Stimulated activated CD4-positive, alpha-beta T cell treated with anti-CD3 and anti-CD28 coated beads, Interleukin-4, amount 100 ng/mL, for 4 hours (primary cell): ENCODE measurements around the gene EIF4E.
"Not testable (repeated sequence)": the region's sequence is repeated elsewhere in the genome, so short reads cannot be mapped to it uniquely, and the experiment has no call there.

Source experiments
- DNase-seq, 2 experiments: peaks; one replicate each; pipeline ENCODE4 v3.0.0-alpha.2; 2020

EIF4E gene

DNA sequence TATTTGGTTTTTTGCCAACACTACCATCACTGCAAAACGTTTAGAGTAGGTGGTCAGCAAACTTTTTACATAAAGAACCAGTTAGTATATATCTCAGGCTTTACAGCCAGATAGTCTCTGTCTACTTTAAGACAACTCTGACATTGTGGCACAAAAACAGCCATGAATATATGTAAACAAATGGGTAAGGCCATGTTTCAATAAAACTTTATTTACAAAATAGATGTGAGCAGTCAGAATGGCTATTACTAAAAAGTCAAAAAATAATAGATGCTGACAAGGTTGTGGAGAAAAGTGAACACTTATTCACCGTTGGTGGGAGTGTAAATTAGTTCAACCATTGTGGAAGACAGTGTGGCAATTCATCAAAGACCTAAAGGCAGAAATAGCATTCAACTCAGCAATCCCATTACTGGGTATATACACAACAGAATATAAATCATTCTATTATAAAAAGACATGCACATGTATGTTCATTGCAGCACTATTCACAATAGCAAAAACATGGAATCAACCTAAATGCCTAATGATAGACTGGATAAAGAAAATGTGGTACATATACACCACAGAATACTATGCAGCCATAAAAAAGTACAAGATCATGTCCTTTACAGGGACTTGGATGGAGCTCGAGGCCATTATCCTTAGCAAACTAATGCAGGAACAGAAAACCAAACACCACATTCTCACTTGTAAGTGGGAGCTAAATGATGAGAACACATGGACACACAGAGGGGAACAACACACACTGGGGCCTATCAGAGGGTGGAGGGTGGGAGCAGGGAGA lies 56.6 kb downstream of the EIF4E start:
- not testable (repeated sequence) for DNase-seq

DNA sequence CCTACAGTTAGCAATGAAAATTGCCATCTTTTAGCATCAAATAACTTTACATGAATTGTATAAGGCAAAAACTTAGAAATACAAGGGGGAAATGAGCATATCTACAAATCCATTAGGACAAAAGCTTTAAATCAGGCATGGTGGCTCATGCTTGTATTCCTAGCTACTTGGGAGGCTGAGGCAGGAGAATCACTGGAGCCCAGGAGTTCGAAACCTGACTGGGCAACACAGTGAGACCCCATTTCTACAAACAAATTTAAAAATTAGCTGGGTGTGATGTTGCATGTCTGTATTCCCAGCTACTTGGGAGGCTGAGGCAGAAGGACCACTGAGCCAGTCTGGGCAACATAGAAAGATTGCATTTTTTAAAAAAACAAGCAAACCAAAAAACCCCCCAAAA lies 61.3 kb downstream of the EIF4E start:
- no peak for DNase-seq

DNA sequence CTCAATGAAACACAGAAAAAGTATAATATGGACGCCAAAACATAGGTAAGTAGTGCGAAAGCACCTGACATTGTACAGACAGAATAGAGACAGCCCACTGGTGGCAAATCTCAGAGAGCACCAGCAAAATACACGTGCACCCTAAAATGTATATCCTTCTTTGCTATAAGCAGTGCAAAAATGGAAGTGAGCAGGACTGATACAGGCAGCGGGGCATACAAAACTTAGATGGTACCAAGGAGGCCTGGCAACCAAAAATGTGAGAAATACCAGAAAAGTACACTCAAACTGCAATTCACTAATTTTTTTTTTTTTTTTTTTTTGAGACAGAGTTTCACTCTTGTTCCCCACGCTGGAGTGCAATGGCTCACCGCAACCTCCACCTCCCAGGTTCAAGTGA lies 63.9 kb downstream of the EIF4E start:
- DNase-seq, result no peak

DNA sequence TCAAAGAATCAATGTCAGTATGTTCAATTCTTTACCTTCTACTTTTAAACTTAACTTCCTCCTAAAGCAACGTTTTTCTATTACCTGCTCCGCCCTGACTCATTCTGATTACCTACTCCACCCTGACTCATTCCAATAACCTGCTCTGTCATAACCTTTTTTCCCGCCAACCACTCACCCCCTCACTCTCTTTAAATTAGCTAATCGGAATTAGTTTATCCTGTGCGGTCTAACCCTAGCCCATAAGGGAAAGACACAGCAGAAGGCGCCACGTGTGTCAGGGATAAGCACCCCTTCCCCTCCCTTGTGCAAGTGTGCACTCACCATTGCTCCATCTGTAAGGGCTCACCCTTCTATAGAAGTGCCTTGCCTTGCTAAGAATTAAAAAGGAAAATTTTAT lies 64.4 kb downstream of the EIF4E start:
- DNase-seq, result peak; percentile 1 to 2

DNA sequence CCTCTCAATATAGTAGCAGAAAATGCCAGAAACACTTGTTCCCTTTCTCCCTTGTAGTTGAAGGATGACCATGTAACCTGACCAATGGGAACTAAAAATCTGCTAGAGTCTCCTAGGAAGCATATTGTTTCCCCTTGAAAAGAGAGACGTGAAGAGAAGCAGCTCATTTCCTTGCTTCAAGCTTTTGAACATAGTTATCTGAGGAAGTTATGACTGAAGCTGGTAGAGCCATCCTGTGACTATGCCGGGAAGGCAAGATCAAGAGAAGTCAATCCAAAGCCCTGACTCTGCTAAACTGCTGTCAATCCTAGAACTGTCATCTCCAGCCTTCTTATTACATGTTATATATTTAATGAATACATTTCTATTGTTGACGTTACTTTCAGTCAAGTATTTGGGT lies 66.6 kb downstream of the EIF4E start:
- DNase-seq, result no peak

DNA sequence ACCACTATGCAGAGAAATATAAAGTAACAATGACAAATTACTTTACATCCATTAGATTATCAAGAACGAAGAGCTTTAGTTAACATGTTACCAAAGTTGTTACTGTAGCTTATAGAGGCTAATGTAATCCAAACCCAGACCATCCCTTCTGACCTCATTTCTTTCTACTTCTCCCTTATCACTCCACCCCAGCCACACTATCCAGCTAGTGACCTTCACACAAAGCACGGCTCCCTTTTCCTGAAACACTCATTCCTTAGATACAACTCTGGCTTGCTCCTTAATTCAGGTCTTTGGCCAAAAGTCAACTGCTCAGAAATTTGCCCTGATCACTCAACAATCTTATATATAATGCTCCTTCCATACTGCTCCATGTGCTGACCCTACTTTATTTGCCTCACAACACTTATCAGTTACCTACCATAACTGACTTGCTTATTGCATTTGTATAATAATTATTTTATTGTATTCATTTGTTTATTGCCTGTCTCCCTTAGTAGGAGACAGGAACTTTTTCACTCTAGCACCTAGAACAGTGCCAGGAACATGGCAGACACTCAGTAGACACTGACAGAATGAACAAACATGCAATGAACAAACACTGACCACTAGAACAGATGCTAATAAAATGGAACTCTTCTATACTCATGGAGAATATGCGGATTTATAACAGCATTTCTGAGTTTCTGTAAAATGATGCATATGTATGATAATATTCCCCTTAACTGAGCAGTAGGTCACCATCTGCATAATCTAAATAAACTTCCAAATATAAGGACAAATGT lies 67.6 kb downstream of the EIF4E start:
- no peak for DNase-seq

DNA sequence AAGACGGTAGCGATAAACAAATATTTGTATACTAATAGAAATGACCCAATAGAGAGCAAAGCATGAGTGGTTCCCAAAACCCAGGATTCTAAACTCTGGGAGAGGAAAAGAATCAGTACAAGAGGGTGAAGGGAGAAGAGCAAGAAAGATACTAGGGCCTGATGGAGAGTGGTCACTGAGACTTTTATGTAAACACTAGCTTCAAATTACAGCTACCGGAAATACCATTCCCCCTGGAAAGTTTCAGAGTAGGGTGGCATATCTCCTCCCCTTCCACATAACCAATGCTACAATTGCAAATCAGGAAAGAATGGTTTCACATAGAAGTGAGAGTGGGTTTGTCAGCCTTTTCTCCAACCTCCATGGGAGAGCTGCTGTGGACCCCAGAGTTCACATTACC lies 77.1 kb downstream of the EIF4E start:
- no peak for DNase-seq

DNA sequence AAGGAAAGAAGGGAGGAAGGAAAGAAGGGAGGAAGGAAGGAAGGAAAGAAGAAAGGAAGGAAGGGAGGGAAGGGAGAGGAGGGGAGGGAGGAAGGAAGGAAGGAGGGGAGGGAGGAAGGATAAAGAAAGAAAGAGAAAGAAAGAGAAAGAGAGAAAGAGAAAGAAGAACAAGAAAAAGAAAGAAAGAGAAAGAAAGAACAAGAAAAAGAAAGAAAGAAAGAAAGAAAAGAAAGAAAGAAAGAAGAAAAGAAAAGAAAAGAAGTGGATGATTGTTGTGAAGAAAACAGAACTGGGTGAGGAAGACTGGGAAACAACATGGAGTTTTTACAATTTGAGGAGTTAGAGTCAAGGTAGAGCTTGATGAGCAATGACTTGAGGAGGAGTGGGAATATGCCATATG lies 78.0 kb downstream of the EIF4E start:
- DNase-seq, result no peak

DNA sequence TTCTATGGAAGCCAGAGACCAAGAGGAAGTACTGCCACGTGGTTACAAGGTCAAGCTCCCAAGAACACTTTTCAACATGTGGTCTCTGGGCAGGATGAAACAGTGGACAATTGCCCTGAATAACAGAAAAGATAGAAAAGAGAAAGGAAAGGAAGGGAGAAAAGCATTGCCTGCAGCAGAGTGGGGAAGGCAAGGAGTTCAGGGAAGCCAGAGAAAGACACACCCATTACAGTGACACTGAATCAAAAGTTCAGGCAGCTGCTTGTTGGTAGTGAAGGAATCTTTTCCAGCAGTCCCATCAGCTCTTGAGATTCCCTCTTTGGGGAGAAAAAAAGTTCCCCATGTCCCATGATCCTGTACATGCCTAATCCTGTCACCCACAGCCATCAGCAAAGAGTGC lies 80.5 kb downstream of the EIF4E start:
- no peak for DNase-seq

DNA sequence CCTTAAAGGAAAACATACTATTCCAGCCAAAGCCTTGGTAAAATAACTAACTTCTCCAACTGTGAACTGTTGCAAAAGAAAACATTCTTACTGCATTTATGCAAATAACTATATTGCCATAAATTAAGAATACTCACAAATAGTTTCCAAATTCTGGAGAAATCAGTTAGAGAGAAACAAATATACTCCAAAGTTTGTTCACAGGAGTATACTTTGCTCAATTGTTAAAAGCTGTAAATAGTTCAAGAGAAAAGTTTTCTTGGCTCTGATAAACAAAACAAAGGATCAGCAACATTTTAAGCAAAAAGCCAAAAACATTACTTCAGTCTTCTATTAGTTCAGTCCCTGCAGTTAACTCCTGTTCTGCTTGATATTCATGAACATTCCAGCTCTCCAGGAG lies 83.0 kb downstream of the EIF4E start:
- no peak for DNase-seq

DNA sequence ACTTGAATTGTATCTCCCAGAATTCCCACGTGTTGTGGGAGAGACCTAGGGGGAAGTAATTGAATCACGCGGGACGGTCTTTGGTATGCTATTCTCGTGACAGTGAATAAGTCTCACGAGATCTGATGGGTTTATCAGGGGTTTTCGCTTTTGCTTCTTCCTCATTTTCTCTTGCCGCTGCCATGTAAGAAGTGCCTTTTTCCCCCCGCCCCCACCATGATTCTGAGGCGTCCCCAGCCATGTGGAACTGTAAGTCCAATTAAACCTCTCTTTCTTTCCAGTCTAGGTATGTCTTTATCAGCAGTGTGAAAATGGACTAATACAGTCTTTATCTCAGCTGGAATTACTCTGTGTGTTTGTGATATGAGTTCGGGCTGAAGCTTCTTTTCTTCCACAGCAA lies 86.0 kb downstream of the EIF4E start:
- DNase-seq, result not testable (repeated sequence)

DNA sequence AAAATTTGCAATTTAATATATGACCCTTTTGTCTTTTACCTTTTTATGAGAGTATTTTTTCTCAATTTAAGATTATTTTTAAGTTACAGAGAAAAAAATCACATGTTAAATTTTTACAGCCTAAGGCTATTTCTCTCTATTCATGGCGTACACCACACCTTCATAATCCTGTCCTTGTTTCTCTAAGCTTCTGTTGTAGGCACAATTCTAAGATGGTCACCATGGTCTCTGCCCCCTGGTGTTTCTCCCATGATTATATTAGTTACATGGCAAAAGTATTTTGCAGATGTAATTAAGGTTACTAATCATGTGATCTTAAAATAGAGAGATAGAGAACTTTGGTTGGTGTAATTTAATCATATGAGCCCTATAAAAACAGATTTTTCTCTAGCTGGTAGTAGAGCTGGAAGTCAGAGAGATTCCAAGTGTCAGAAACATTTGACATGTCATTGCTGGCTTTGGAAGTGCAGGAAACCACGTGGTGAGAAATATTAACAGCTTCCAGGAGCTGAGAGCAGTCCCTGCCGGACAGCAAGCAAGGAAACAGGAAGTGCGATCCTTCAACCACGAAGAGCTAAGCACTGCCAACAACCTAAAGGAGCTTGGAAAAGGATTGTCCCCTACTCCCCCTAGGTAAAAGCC lies 89.8 kb downstream of the EIF4E start:
- no peak for DNase-seq

DNA sequence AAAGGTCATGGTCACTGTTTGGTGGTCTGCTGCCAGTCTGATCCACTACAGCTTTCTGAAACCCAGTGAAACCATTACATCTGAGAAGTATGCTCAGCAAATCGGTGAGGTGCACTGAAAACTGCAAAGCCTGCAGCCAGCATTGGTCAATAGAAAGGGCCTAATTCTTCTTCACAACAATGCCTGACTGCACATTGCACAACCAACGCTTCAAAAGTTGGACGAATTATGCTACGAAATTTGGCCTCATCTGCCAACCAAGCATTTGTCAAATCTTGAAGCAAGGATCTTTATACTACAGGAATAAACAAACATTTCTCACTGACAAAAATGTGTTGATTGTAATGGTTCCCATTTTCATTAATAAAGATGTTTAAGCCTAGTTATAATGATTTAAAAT lies 90.4 kb downstream of the EIF4E start:
- no peak for DNase-seq

DNA sequence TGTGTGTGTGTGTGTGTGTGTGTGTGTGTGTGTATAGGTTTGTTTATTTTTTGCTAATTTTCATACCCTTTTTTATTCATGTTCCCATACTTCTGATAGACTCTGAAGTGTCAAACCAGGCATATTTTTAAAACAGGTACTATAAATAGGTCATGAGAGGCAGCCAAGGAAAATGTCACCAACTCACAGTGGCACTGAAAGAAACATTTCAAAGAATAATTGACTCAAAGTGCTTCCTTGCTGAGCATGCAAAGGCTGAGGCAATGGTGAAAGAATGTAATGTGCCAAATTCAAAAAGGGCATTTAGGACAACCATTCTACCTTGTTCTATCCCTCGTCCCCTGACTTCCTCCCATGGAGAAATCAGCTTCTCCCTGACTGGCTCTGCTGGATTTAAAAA lies 95.5 kb downstream of the EIF4E start:
- DNase-seq, result no peak

DNA sequence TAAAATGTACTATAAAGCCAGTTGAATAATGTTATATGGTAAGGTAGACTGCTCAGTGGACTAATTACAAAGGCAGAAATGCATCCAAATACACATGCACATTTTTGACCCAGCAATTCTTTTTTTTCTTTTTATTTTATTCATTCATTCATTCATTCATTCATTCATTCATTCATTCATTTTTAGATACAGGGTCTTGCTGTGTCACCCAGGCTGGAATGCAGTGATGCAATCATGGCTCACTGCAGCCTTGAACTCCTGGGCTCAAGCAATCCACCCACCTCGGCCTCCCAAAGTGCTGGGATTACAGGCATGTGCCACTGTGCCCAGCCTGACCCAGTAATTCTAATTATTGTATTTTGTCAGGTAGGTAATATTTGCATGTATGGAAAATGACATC lies 97.9 kb downstream of the EIF4E start:
- DNase-seq, result not testable (repeated sequence)
